Heart right ventricle (tissue), 16 donors: ENCODE results near the gene OR51B4. TPM values are rescaled to one million over a fixed set of nuclear protein-coding genes. Genes with fewer than 3 reads are reported as not detected.

Experiments
- ATAC-seq, 8 donors: fragments of 200-7000 bp; cut with Tn5 transposase; one replicate each; pipeline ENCODE4 v1.9.1; 2020; ENCODE audit warnings: mild to moderate bottlenecking in 8 of 8, moderate library complexity in 8 of 8, moderate number of reproducible peaks in 1 of 8
- DNase-seq, 2 donors: peaks; one replicate each; pipeline ENCODE4 v3.0.0-alpha.2; 2020
- H3K27ac ChIP-seq, 10 donors: fragments of 200-600 bp; sonication (generic) in 2 of 10; one replicate each; pipeline versions ENCODE4 v1.5.0 to v1.8.0; 2020 to 2022; ENCODE audit warnings: mild to moderate bottlenecking in 3 of 10
- H3K27me3 ChIP-seq, 7 donors: fragments of 200-600 bp; one replicate each; pipeline ENCODE4 v1.8.0; 2021 to 2022; ENCODE audit warnings: mild to moderate bottlenecking in 2 of 7
- H3K36me3 ChIP-seq, 9 donors: fragments of 200-600 bp; sonication (generic) in 1 of 9; one replicate each; pipeline versions ENCODE4 v1.5.0 to v1.8.0; 2020 to 2022; ENCODE audit warnings: mild to moderate bottlenecking in 2 of 9
- H3K4me1 ChIP-seq, 9 donors: fragments of 200-600 bp; sonication (generic) in 1 of 9; one replicate each; pipeline versions ENCODE4 v1.5.0 to v1.8.0; 2020 to 2022; ENCODE audit warnings: mild to moderate bottlenecking in 4 of 9
- H3K4me3 ChIP-seq, 10 donors: fragments of 200-600 bp; sonication (generic) in 2 of 10; one replicate each; pipeline versions ENCODE4 v1.5.0 to v1.8.0; 2020 to 2022; ENCODE audit warnings: mild to moderate bottlenecking in 7 of 10, moderate library complexity in 2 of 10
- H3K9me3 ChIP-seq, 11 donors: fragments of 200-600 bp in 10 of 11; sonication (generic) in 2 of 11; one replicate each; pipeline versions ENCODE4 v1.5.0 to v1.8.0; 2013 to 2022; ENCODE audit warnings: mild to moderate bottlenecking in 2 of 11, control low read depth in 1 of 11, moderate library complexity in 1 of 11
- WGBS, 2 donors: extraction: QIAGEN DNeasy Blood & Tissue Kit; methylation state at CpG; one replicate each; pipeline ENCODE4 v1.1.7; 2013; ENCODE audit warnings: inconsistent platforms in 1 of 2; 5-methylcytosine and 5-hydroxymethylcytosine counted together
- intact Hi-C, 10 donors: fragments of 100-400 bp; cut with DNase I; formaldehyde crosslinking; loops; one replicate each; pipeline versions ENCODE4 v1.11.1 to v1.14.2; 2022
- polyA plus RNA-seq, 2 donors: library from polyadenylated mRNA; stranded (reverse); fragments of 200-250 nt; gene quantifications; one replicate each; pipeline ENCODE4 v1.2.3, GENCODE V29; 2013
- total RNA-seq, 10 donors: library from RNA; stranded (reverse); fragmentation: NEBNext Ultra II Directional in 3 of 10; extraction: Animal tissue kit (Norgen Biotek cat#: 25700) in 3 of 10; gene quantifications; one replicate each; pipeline versions ENCODE4 v1.2.1 to v1.2.4, GENCODE V29; 2021 to 2023
- TF ChIP-seq, protein P1 (sequence below), 9 donors: fragments of 200-600 bp; sonication (generic) in 2 of 9; IDR thresholded peaks; one replicate each; pipeline versions ENCODE4 v1.5.0 to v1.8.0; 2021 to 2022; ENCODE audit warnings: antibody characterized with exemption in 9 of 9, mild to moderate bottlenecking in 5 of 9, moderate library complexity in 1 of 9
- donor health status: Arrhythmogenic right ventricular cardiomyopathy.
- donor health status: ischemic (EF 13 %, LVEDD 7.1; RV severe dilation, severe dysfunction).
- donor health status: healthy with polysubstance abuse.
- donor health status: DM: no; HTN: yes; CAD: no.
- donor health status: DM: no; HTN: no; CAD: no.
- donor health status: ischemic (EF 25% LVEDD 6.9; RV normal size, moderate dysfunction).
- donor health status: ischemic (EF 25% LVEDD 5.7; RV mildly dilated, moderate dysfunction).
- donor health status: healthy.
- donor health status: DM: yes; HTN: yes; CAD: no.
- donor health status: Ischemic cardiomyopathy.
- donor health status: ischemic (EF 35%, LVEDD 5.7; RV mildly dilated, moderate dysfunction).
- donor health status: nonischemic (EF 11% LVEDD 7.7; RV severe dilation, severe dysfunction).
- donor health status: DM: yes; HTN: yes; CAD: no.
- donor health status: PGD.
- donor health status: ischemic (EF 29% LVEDD 5.4; RV normal size, mild dysfunction).
- donor health status: nonischemic (EF 23%, LVEDD 6.1; RV moderate dilation, normal function).

The OR51B4 gene
- total and polyA plus RNA-seq, 12 donors: not detected

GRCh38 chr11:5252192-5252918, 49.4 kb downstream of the OR51B4 start:
- Histone ChIP-seq H3K9me3 (no peaks in the 10 kb centered on the region), H3K27me3 (peaks cover 0 to 10% (median 0%) of the 10 kb centered on the region in 7 donors), H3K27ac (no peak overlapping the region), H3K4me3 (no peak overlapping the region), H3K36me3 (no peaks in the 10 kb centered on the region), H3K4me1 (no peaks in the 10 kb centered on the region)
- DNase-seq (no peak), ATAC-seq (no peak)
- TF ChIP-seq, protein P1, sequence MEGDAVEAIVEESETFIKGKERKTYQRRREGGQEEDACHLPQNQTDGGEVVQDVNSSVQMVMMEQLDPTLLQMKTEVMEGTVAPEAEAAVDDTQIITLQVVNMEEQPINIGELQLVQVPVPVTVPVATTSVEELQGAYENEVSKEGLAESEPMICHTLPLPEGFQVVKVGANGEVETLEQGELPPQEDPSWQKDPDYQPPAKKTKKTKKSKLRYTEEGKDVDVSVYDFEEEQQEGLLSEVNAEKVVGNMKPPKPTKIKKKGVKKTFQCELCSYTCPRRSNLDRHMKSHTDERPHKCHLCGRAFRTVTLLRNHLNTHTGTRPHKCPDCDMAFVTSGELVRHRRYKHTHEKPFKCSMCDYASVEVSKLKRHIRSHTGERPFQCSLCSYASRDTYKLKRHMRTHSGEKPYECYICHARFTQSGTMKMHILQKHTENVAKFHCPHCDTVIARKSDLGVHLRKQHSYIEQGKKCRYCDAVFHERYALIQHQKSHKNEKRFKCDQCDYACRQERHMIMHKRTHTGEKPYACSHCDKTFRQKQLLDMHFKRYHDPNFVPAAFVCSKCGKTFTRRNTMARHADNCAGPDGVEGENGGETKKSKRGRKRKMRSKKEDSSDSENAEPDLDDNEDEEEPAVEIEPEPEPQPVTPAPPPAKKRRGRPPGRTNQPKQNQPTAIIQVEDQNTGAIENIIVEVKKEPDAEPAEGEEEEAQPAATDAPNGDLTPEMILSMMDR (IDR thresholded peaks at IDR 0.05): no peak
- 71 to 77% methylated on average over 9 of the region's 9 CpGs for WGBS, 2 donors
- intact Hi-C loops: no loop called here

DNA sequence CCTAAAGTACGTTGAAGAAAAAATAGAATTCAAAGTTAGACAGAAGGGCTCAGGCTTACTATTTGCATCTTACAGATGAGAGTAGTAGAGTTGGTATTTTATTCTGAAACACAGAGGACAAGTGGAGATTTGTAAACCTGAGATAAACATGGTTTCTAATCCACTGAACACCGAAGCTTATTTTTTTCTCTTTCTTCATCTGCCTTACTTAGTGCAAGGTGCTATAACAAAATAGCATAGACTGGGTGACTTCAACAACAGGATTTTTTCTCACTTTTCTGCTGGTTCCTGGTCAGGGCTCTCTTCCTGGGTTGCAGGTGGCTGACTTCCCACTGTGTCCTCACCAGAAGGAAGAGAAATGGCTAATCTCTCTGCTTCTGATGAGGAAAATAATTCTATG, 50.0 kb downstream of the OR51B4 start:
- H3K27ac ChIP-seq: no peak overlapping the region
- intact Hi-C loops: no loop called here
- H3K36me3 ChIP-seq: no peaks in the 10 kb centered on the region
- H3K4me1 ChIP-seq: no peaks in the 10 kb centered on the region
- no peak overlapping the region for H3K4me3 ChIP-seq
- TF ChIP-seq, protein P1 (IDR thresholded peaks at IDR 0.05): no peak
- peaks cover 0 to 10% (median 0%) of the 10 kb centered on the region in 7 donors for H3K27me3 ChIP-seq
- ATAC-seq: no peak
- no peak for DNase-seq
- no peaks in the 10 kb centered on the region for H3K9me3 ChIP-seq
- 63 to 70% methylated on average over 2 of the region's 2 CpGs for WGBS, 2 donors

Other genes starting within 250 kb of the OR51B4 start
- not detected for gene OR52E2, start 242.3 kb downstream of the OR51B4 start, total RNA-seq
- not detected for gene OR52E2, start 242.3 kb downstream of the OR51B4 start, polyA plus RNA-seq
- gene OR52E1, start 232.4 kb downstream of the OR51B4 start, total RNA-seq: not detected
- gene OR52E1, start 232.4 kb downstream of the OR51B4 start, polyA plus RNA-seq: not detected
- gene OR52A5, start 163.6 kb downstream of the OR51B4 start, total RNA-seq: not detected
- gene OR52A5, start 163.6 kb downstream of the OR51B4 start, polyA plus RNA-seq: not detected
- gene OR52A1, start 147.2 kb downstream of the OR51B4 start, total RNA-seq: not detected
- not detected for gene OR52A1, start 147.2 kb downstream of the OR51B4 start, polyA plus RNA-seq
- gene OR51V1, start 101.3 kb downstream of the OR51B4 start, total RNA-seq: not detected
- gene OR51V1, start 101.3 kb downstream of the OR51B4 start, polyA plus RNA-seq: not detected
- gene HBB, start 74.9 kb downstream of the OR51B4 start, total RNA-seq: 1,000 to 10,000 TPM in 1 of 10 donors, 100 to 1,000 TPM in 9; 188 to 1,566 (median 288) TPM
- gene HBB, start 74.9 kb downstream of the OR51B4 start, polyA plus RNA-seq: 10 to 100 TPM in 1 of 2 donors, not detected in 1; 39.1 TPM
- gene HBD, start 67.5 kb downstream of the OR51B4 start, total RNA-seq: 1 to 10 TPM in 1 of 10 donors, under 1 TPM in 3, not detected in 6; 0.41 to 5.3 (median 0.73) TPM
- gene HBD, start 67.5 kb downstream of the OR51B4 start, polyA plus RNA-seq: not detected
- under 1 TPM in 1 of 10 donors, not detected in 9; 0.30 TPM for gene HBG1, start 52.1 kb downstream of the OR51B4 start, total RNA-seq
- under 1 TPM in 1 of 2 donors, not detected in 1; 0.20 TPM for gene HBG1, start 52.1 kb downstream of the OR51B4 start, polyA plus RNA-seq
- 1 to 10 TPM in 1 of 10 donors, under 1 TPM in 2, not detected in 7; 0.41 to 1.0 (median 0.45) TPM for gene HBG2, start 47.2 kb downstream of the OR51B4 start, total RNA-seq
- gene HBG2, start 47.2 kb downstream of the OR51B4 start, polyA plus RNA-seq: under 1 TPM in 1 of 2 donors, not detected in 1; 0.12 TPM
- not detected for gene HBE1, start 32.0 kb downstream of the OR51B4 start, total RNA-seq
- not detected for gene HBE1, start 32.0 kb downstream of the OR51B4 start, polyA plus RNA-seq
- not detected for gene OR51B2, start 22.4 kb upstream of the OR51B4 start, total RNA-seq
- gene OR51B2, start 22.4 kb upstream of the OR51B4 start, polyA plus RNA-seq: not detected
- gene OR51B5, start 41.6 kb upstream of the OR51B4 start, total RNA-seq: under 1 TPM in 2 of 10 donors, not detected in 8; 0.25 to 0.46 TPM
- not detected for gene OR51B5, start 41.6 kb upstream of the OR51B4 start, polyA plus RNA-seq
- not detected for gene OR51B6, start 49.6 kb upstream of the OR51B4 start, total RNA-seq
- gene OR51B6, start 49.6 kb upstream of the OR51B4 start, polyA plus RNA-seq: not detected
- not detected for gene OR51M1, start 81.9 kb upstream of the OR51B4 start, total RNA-seq
- not detected for gene OR51M1, start 81.9 kb upstream of the OR51B4 start, polyA plus RNA-seq
- not detected for gene OR51Q1, start 120.2 kb upstream of the OR51B4 start, total RNA-seq
- not detected for gene OR51Q1, start 120.2 kb upstream of the OR51B4 start, polyA plus RNA-seq
- gene OR51I1, start 139.6 kb upstream of the OR51B4 start, total RNA-seq: under 1 TPM in 1 of 10 donors, not detected in 9; 0.28 TPM
- gene OR51I1, start 139.6 kb upstream of the OR51B4 start, polyA plus RNA-seq: not detected
- gene OR51I2, start 147.4 kb upstream of the OR51B4 start, total RNA-seq: not detected
- gene OR51I2, start 147.4 kb upstream of the OR51B4 start, polyA plus RNA-seq: not detected
- not detected for gene OR52D1, start 186.7 kb upstream of the OR51B4 start, total RNA-seq
- not detected for gene OR52D1, start 186.7 kb upstream of the OR51B4 start, polyA plus RNA-seq
- under 1 TPM in 3 of 10 donors, not detected in 7; 0.20 to 0.32 (median 0.24) TPM for gene UBQLN3, start 208.0 kb upstream of the OR51B4 start, total RNA-seq
- not detected for gene UBQLN3, start 208.0 kb upstream of the OR51B4 start, polyA plus RNA-seq
- gene UBQLNL, start 214.8 kb upstream of the OR51B4 start, total RNA-seq: under 1 TPM in 5 of 10 donors, not detected in 5; 0.10 to 0.42 (median 0.13) TPM
- under 1 TPM; 0.10 to 0.80 TPM for gene UBQLNL, start 214.8 kb upstream of the OR51B4 start, polyA plus RNA-seq
- gene OR52H1, start 246.6 kb upstream of the OR51B4 start, total RNA-seq: not detected
- not detected for gene OR52H1, start 246.6 kb upstream of the OR51B4 start, polyA plus RNA-seq